Middle frontal gyrus (tissue), 1 donor: ENCODE results near the gene NFIL3.
"Not testable (repeated sequence)": the region's sequence is repeated elsewhere in the genome, so short reads cannot be mapped to it uniquely, and the experiment has no call there.

Experiments
- DNase-seq: peaks from one replicate; pipeline ENCODE4 v3.0.0-alpha.2; 2015; ENCODE audit warnings: low spot score; ENCODE audit errors: extremely low spot score

The NFIL3 gene, protein sequence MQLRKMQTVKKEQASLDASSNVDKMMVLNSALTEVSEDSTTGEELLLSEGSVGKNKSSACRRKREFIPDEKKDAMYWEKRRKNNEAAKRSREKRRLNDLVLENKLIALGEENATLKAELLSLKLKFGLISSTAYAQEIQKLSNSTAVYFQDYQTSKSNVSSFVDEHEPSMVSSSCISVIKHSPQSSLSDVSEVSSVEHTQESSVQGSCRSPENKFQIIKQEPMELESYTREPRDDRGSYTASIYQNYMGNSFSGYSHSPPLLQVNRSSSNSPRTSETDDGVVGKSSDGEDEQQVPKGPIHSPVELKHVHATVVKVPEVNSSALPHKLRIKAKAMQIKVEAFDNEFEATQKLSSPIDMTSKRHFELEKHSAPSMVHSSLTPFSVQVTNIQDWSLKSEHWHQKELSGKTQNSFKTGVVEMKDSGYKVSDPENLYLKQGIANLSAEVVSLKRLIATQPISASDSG

GRCh38 chr9:91423785-91424402, at the start of gene NFIL3:
TSS of gene NFIL3 (minus strand) at chr9:91423832. CDS start at chr9:91410734, 13,098 bp downstream.
- peak; percentile 74 for DNase-seq

- DNase-seq: not testable (repeated sequence)
Measured at GRCh38 chr9:91471524-91471923, 47.9 kb upstream of the NFIL3 start.

GRCh38 chr9:91465420-91465819, 41.8 kb upstream of the NFIL3 start:
- no peak for DNase-seq

GRCh38 chr9:91458906-91459305, 35.3 kb upstream of the NFIL3 start:
- DNase-seq: no peak

GRCh38 chr9:91452844-91453243, 29.2 kb upstream of the NFIL3 start:
- DNase-seq: no peak

DNA sequence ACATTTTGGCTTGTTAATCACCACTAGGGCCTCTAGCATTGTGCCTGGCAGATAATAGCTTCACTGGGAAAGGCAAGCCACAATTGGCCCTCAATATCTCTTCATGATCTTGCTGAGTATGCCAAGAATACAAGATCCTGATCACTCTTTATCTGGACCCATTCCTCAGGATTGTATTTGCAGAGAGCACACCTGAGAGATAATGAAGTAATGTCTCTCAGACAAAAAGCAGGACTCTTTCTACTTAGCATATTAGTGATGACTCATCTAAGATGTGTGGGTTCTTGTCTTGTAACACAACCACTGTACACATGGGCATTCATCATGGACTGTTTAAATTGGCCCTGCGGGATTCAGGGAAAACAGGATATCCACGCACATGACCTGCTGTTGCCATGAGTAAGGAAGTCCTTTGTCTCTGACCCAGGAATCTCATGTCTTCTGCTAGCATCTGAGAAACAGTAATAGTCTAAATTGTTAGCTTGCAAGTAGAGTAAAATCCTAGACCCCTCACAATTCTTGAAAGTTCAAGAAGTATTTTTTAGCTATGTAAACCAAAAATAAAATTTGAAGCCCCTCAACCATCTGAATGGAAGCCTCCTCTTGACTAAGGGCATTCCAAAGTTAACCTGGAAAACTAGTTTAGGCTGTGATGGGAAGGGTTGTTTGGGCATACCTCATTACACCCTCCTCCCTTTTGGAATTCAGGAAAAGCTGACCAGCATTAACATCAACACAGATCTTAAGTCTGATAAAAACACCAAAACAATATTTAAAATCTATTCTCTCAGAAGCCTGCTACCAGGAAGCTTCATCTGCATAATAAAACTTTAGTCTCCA, 28.0 kb upstream of the NFIL3 start:
- DNase-seq: no peak

DNA sequence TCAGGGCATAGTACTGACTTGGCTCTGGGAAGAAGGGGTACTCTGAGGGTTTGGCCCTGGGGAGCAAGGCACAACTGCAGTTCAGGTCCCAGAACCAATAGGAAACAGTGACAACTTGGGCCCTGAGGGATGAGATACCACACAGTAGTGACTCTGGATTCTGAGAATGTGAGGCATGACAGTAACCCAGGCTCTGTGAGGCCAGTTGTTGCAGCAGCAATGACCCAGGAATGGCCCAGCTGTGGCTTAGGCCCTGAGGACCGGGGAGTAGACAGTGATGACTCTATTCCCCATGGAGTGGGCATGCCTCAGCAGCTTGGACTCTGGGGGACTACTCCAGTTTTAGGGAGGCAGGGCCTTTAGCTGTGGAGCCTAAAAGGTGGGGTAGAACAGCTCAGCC, 21.5 kb upstream of the NFIL3 start:
- DNase-seq: no peak

GRCh38 chr9:91443994-91444392, 20.4 kb upstream of the NFIL3 start:
- DNase-seq: no peak

DNA sequence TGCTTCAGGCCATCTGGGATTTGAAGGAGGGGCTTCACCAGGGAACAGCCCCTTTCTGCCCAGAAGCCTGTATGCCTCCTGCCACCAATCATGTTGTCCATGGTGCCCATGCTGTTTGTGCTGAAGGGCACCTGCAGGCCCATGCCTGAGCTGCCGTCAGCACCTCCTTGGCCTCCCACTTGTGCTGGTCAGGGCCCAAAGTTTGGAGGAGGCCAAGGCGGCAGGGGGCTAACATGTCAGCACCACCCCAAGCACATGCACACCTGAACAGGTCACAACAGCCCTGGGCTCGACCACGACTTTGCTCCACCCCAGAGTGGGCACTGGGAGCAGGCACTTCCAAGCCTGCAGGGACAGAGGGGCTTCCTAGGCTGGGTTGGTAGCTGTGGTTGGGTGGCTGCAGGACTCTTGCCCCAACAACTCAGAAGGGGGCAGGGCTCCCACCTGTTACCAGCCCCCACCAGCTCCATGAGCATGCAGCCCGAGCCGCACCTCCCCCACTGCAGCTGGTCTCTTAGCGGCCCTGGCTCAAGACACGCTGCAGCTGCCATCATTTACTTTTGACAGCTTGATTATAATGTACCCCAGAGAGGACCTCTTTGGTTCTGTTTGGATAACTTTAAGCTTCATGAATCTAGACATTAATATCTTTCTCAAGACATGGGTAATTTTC, 19.8 kb upstream of the NFIL3 start:
- DNase-seq: no peak

DNA sequence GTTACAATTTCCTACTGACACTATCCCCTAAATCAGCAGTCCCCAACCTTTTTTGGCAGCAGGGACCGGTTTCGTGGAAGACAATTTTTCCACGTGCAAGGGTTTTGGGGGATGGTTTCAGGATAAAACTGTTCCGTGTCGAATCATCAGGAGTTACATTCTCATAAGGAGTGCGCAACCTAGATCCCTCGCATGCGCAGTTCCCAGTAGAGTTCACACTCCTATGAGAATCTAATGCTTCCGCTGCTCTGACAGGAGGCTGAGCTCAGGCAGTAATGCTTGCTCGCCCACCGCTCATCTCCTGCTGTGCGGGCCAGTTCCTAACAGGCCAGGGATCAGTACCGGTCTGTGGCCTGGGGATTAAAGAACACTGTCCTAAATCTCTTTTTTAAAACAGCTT, 13.2 kb upstream of the NFIL3 start:
- DNase-seq: no peak

DNA sequence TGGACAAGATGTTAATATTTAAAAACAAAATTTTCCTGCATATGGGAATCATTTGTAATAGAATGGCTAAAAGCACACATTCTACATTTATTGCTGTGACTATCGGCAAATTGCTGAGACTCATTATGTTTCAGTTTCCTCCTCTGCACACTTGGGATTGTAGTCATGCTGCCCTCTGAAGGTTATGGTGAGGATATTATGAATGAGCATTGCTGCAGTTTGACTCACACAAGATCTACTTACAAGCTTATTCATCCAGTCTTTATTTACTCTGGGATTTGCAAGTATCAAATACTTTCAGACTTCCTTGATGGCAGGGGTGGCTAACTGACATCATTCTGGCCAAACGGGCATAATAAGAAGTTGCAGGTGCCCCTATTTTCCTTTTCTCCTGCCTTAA, 9.5 kb upstream of the NFIL3 start:
- DNase-seq: no peak

DNA sequence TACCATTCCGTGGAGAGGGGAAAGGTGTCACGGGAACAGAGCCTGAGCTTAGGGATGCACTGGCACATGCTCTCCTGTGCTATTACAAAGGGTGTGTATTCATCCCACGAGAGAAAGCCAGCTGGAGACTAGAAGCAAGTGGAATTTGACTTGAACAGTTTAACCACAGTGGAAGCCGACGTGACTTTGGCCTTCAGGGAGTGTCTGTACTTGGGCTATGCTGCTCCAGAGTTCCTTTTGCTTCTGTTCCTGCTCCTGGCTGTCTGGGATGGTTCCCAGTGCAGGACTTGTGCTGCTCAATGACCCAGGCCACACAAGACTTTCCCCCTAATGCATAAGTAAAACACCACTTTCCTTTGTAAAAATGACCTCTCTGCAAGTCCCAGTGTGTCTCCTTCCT, 7.9 kb upstream of the NFIL3 start:
- no peak for DNase-seq

GRCh38 chr9:91429501-91429900, 5.9 kb upstream of the NFIL3 start:
- no peak for DNase-seq

DNA sequence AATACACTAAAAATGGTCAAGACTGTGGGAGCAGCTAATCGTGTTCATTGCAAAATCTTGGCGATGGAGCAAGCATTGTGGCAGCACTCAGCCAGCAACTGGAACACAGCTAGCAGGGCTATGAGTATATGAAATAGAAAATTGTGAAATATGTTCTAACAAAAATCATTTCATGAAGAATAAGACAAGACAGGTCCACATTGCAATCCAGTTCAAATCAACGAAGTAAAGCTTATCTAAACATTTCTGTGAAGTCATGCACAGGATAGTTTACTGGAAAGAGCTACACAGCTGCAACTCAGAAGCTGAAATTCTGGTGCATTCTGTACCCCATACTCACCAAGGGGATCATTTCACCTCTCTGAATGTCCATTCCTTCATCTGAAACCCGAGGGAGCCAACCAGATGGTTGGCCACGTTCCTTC, 5.3 kb upstream of the NFIL3 start:
- no peak for DNase-seq

GRCh38 chr9:91428436-91428835, 4.8 kb upstream of the NFIL3 start:
- DNase-seq: no peak

DNA sequence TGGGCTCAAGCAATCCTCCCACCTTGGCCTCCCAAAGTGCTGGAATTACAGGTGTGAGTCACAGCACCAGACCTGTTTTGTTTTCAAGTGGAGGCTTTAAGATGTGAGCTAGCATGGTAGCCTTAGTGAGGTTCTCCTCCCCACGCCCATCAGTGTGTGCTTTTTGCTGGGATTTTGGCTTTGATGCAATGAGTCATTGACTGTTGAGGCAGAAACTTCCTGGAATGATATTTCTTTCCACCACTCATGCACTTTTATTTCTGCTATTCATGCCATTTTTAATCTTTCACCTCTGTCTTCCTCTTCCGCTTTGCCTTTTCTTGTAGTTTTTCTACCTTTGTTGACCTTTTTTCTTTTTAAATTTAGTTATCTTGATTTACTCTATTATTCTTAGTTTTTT, 4.2 kb upstream of the NFIL3 start:
- DNase-seq: no peak

DNA sequence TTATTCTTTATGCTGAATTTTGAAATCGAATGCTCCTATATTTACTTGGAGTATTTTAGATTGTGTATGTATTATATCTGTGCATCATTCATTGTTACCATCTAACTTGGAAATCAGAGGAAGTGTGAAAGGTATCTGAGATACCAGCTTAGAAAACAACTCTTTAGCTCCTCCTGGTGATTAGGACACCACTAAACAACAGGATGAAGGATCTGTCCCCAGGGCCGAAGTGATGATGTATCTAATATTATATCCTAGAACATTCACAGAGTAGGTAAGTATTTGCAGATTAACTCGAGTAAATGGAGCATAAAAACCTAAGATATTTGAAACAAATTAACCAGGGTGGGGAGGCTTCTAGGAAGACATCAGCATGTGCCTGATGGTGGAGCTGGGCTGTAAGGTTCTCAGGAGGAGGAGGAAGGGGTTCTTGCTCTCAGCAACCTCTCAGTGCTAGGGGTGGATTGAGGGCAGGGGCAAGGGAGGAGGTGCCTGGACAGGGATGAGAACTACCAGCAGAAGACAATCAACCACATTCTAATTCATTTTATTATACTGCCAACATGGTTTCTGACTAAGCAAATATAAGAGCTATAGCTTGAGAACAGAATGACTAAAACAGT, 2.6 kb upstream of the NFIL3 start:
- DNase-seq: no peak

DNA sequence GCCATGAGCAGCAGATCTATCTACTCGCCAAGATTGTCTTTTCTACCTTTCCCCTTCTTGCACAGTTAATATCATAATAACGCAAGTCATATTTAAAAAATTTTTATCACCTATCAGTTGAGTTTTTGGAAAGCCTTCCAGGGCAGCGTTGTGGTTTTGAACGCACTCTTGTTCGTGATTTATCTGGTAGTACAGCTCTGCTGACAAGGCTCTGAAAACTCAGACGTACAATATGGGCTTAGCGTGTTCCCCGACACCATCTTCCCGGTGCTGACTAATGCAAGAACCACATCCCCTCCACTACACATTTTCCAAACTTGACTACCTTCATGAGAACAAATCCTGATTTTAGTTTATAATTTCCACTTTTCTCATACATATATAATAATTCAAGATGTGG, 1.6 kb upstream of the NFIL3 start:
- DNase-seq: no peak

DNA sequence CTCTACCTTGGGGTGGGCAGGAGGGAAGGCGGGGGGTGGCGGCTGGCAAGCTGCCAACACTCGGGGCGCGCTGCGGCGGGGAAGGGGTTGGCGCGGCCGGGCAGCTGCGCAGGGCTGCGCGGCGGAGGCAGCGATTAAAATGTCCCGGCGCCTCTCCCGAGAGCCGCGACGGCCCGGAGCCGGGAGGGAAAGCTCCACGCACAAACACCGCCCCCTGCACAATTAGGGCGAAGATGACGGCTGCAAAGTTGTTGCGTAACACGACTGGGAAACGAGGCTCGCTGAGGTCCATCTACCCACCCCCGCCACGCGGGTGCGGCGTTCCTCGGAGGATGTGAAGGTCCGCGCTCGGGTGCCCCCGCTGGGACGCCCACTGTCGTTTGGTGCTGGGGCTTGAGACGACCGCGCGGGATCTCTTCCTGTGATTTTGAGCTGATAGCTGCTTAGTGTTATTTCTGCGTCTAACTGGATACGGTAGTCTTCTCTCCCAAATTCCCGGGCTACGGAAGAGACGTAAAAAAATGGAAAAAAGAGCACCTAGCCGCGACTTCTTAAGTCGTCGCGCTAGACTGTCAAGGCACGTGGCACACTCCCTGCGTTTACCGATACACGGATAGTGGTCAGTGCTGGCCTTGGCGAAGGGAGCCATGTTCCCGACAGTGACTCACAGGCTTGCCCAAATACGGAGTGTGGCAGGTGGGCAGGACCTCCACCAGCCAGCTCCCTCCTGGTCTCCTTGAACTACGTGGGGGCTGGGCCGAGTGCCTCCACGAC, 958 bp upstream of the NFIL3 start:
- DNase-seq: no peak
